IMR-90 (cell line): ENCODE results near the gene CDK14. TPM values are rescaled to one million over a fixed set of nuclear protein-coding genes. Genes with fewer than 3 reads are reported as not detected.

Experiments
- ATAC-seq: fragments of 200-7000 bp; cut with Tn5 transposase; 2 replicates; pipeline ENCODE4 v1.9.1; 2020; ENCODE audit warnings: low read depth, mild to moderate bottlenecking, moderate library complexity
- BruUV-seq: library from RNA; stranded (reverse); fragments of 400-500 nt; replicated peaks from 2 replicates; lab custom pipeline; 2021; lab: Mats Ljungman, UMichigan
- CTCF ChIA-PET: fragments of 300-600 bp; formaldehyde crosslinking; extraction: SDS; loops from one replicate; lab custom pipeline; 2021; ENCODE audit warnings: antibody characterized with exemption; lab: Yijun Ruan, JAX
- POLR2A ChIA-PET: fragments of 300-600 bp; sonication (Branson Sonifier 250); formaldehyde crosslinking; loops from one replicate; lab custom pipeline; 2022; ENCODE audit warnings: antibody characterized with exemption; ENCODE audit not compliant: unreplicated experiment; lab: Charles Lee
- DNase-seq: peaks from one replicate; pipeline ENCODE4 v3.0.0; 2013
- H2AFZ ChIP-seq: replicated peaks from 2 replicates; pipeline ENCODE3; 2013; ENCODE audit warnings: low read length, mild to moderate bottlenecking; ENCODE audit not compliant: poor library complexity
- H2AK5ac ChIP-seq: 2 replicates; pipeline ENCODE4 v1.6.1; 2013; ENCODE audit warnings: low read depth, low read length, inconsistent platforms
- H2AK9ac ChIP-seq: replicated peaks from 2 replicates; pipeline ENCODE3; 2013; ENCODE audit warnings: mild to moderate bottlenecking, low read depth, low read length, moderate library complexity; ENCODE audit not compliant: poor library complexity
- H2BK120ac ChIP-seq: 2 replicates; pipeline ENCODE4 v1.6.1; 2013; ENCODE audit warnings: low read depth, low read length, inconsistent platforms
- H2BK15ac ChIP-seq: 3 replicates; pipeline ENCODE4 v1.6.1; 2013; ENCODE audit warnings: low read depth, low read length, inconsistent platforms
- H2BK20ac ChIP-seq: 2 replicates; pipeline ENCODE4 v1.6.1; 2013; ENCODE audit warnings: low read depth, mild to moderate bottlenecking, inconsistent platforms, low read length, moderate library complexity
- H2BK5ac ChIP-seq: 2 replicates; pipeline ENCODE4 v1.6.1; 2013; ENCODE audit warnings: mild to moderate bottlenecking, low read depth, low read length, inconsistent platforms; ENCODE audit not compliant: poor library complexity, severe bottlenecking
- H3K14ac ChIP-seq: replicated peaks from 2 replicates; pipeline ENCODE4 v1.6.1; 2013; ENCODE audit warnings: low read depth, low read length, inconsistent platforms
- H3K18ac ChIP-seq: 2 replicates; pipeline ENCODE4 v1.6.1; 2013; ENCODE audit warnings: low read depth, low read length, control low read depth
- H3K23ac ChIP-seq: 2 replicates; pipeline ENCODE4 v1.6.1; 2013; ENCODE audit warnings: low read depth, low read length, inconsistent platforms
- H3K27ac ChIP-seq: 2 replicates; pipeline ENCODE4 v1.5.1; 2013; ENCODE audit warnings: mild to moderate bottlenecking, control low read depth, low read length; ENCODE audit not compliant: insufficient read depth
- H3K27me3 ChIP-seq: 2 replicates; pipeline ENCODE4 v1.6.1; 2013; ENCODE audit warnings: low read length; ENCODE audit not compliant: control insufficient read depth, insufficient read depth
- H3K36me3 ChIP-seq: 2 replicates; pipeline ENCODE4 v1.6.1; 2013; ENCODE audit warnings: low read length, mixed read lengths; ENCODE audit not compliant: control insufficient read depth, insufficient read depth
- H3K4ac ChIP-seq: 2 replicates; pipeline ENCODE4 v1.6.1; 2013; ENCODE audit warnings: low read depth, low read length, inconsistent platforms
- H3K4me1 ChIP-seq: 2 replicates; pipeline ENCODE4 v1.6.1; 2013; ENCODE audit warnings: low read length, mixed read lengths; ENCODE audit not compliant: control insufficient read depth, insufficient read depth
- H3K4me2 ChIP-seq: 2 replicates; pipeline ENCODE4 v1.6.1; 2013; ENCODE audit warnings: low read depth, mild to moderate bottlenecking, control low read depth, low read length, moderate library complexity
- H3K4me3 ChIP-seq: 2 replicates; pipeline ENCODE4 v1.5.1; 2013; ENCODE audit warnings: low read depth, mild to moderate bottlenecking, control low read depth, low read length, moderate library complexity; ENCODE audit not compliant: insufficient read depth
- H3K56ac ChIP-seq: 2 replicates; pipeline ENCODE4 v1.6.1; 2013; ENCODE audit warnings: low read length, inconsistent platforms; ENCODE audit not compliant: insufficient read depth; ENCODE audit errors: extremely low read depth
- H3K79me1 ChIP-seq, 2 experiments: 2 replicates each; pipeline ENCODE4 v1.6.1; 2013; ENCODE audit warnings: low read length in 2 of 2, inconsistent platforms in 1 of 2, low read depth in 1 of 2
- H3K9ac ChIP-seq: 2 replicates; pipeline ENCODE4 v1.6.1; 2013; ENCODE audit warnings: low read depth, low read length, control low read depth
- H3K9me1 ChIP-seq: 2 replicates; pipeline ENCODE4 v1.6.1; 2013; ENCODE audit warnings: low read length, inconsistent platforms; ENCODE audit not compliant: insufficient read depth
- H3K9me3 ChIP-seq: 2 replicates; pipeline ENCODE4 v1.6.1; 2013; ENCODE audit warnings: low read length; ENCODE audit not compliant: control insufficient read depth, insufficient read depth
- H4K20me1 ChIP-seq: 2 replicates; pipeline ENCODE4 v1.6.1; 2013; ENCODE audit warnings: low read length, inconsistent platforms; ENCODE audit not compliant: insufficient read depth
- H4K5ac ChIP-seq: 2 replicates; pipeline ENCODE4 v1.6.1; 2013; ENCODE audit warnings: mild to moderate bottlenecking, low read depth, low read length, control low read depth
- H4K8ac ChIP-seq, 2 experiments: 2 replicates each; pipeline ENCODE4 v1.6.1; 2013; ENCODE audit warnings: low read depth in 2 of 2, low read length in 2 of 2, control low read depth in 1 of 2, inconsistent platforms in 1 of 2
- H4K91ac ChIP-seq: 2 replicates; pipeline ENCODE4 v1.6.1; 2013; ENCODE audit warnings: low read depth, low read length, inconsistent platforms; ENCODE audit not compliant: insufficient read depth
- CEBPB ChIP-seq: IDR thresholded peaks from 2 replicates; pipeline ENCODE4 v1.6.1; 2012; ENCODE audit warnings: low read depth, low read length, improper control_type of control experiment
- RAD21 ChIP-seq: IDR thresholded peaks from 2 replicates; pipeline ENCODE4 v1.6.1; 2012; ENCODE audit warnings: low read length, improper control_type of control experiment
- RFX5 ChIP-seq: IDR thresholded peaks from 2 replicates; pipeline ENCODE4 v1.8.0; 2012; ENCODE audit warnings: low read depth, mild to moderate bottlenecking, low read length, moderate library complexity
- WGBS, 2 experiments: methylation state at CpG; one replicate each; pipeline versions ENCODE4 v1.1.5 to v1.1.7; 2013; ENCODE audit warnings: missing lambda C conversion rate in 2 of 2; ENCODE audit not compliant: insufficient read length in 1 of 2; ENCODE audit errors: extremely low coverage in 2 of 2; 5-methylcytosine and 5-hydroxymethylcytosine counted together
- dilution Hi-C: fragments of 300-500 bp; cut with HindIII; formaldehyde crosslinking; loops from one replicate; pipeline ENCODE4 v1.14.3; 2018; ENCODE audit warnings: low sequenced_read_pairs; ENCODE audit not compliant: unreplicated experiment
- in situ Hi-C: fragments of 300-500 bp; cut with MboI; formaldehyde crosslinking; loops from 3 replicates; pipeline ENCODE4 v1.14.3; 2019; ENCODE audit warnings: low sequenced_read_pairs, inconsistent platforms, mixed read lengths
- intact Hi-C: fragments of 100-400 bp; cut with micrococcal nuclease; formaldehyde crosslinking; loops from 2 replicates; pipeline ENCODE4 v1.10.0; 2022
- polyA plus RNA-seq, 3 experiments: library from polyadenylated mRNA; depleted of rRNA; stranded (reverse); fragments of >200 nt; gene quantifications; 2 replicates each; pipeline ENCODE4 v1.2.3, GENCODE V29; 2012; ENCODE audit warnings: low replicate concordance in 1 of 3
- total RNA-seq: library from RNA; depleted of rRNA; stranded (reverse); fragments of >200 nt; gene quantifications from 2 replicates; pipeline ENCODE4 v1.2.3, GENCODE V29; 2012
- TF ChIP-seq, protein P1 (sequence below): fragments of 150-350 bp; IDR thresholded peaks from 2 replicates; pipeline ENCODE4 v1.6.1; 2017; ENCODE audit warnings: mild to moderate bottlenecking, antibody characterized with exemption, low read length, low read depth

The CDK14 gene
- total and polyA plus RNA-seq, 2 of the 4 experiments (the other 2 are of a cell fraction): 10.1 to 29.6 TPM

DNA sequence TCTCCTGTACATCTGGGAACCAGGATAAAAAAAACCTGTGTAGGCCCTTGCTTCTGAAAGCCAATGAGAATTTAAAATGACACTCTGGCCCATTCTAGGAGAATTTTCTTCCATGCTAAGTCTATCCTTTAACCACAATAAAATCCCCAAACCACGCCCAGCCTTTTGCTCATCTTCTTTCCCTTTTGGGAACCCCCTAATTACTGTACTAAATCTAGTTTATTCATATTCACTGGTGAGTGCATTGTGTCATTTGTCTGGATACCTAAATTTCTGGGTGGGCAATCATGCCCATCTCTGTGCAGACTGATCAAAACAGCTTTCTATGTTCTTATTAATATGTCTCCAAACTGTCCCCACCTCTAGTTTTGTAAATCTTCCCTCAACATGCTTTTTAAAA, 11.7 kb upstream of the CDK14 start:
- Histone ChIP-seq H3K4me1 (peaks cover 2% of the 10 kb centered on the region; the same call in 1 of the 2 replicates), H2BK20ac (no peak overlapping the region), H3K4ac (no peak overlapping the region), H3K27ac (no peak overlapping the region), H3K23ac (no peak overlapping the region), H4K5ac (no peak overlapping the region), H4K20me1 (no peaks in the 10 kb centered on the region), H2BK15ac (no peak overlapping the region), H3K56ac (no peak overlapping the region), H3K14ac (no peak overlapping the region), H2AK5ac (no peak overlapping the region), H2BK120ac (no peak overlapping the region), H4K91ac (no peak overlapping the region), H3K9ac (no peak overlapping the region), H2AFZ (no peak overlapping the region), H3K9me1 (peaks cover 3% of the 10 kb centered on the region; the same call in 1 of the 2 replicates), H2BK5ac (no peak overlapping the region), H3K4me2 (no peak overlapping the region), H3K79me1 (no peaks in the 10 kb centered on the region), H3K18ac (no peak overlapping the region), H4K8ac (no peak overlapping the region), H3K4me3 (no peak overlapping the region), H3K9me3 (no peaks in the 10 kb centered on the region), H3K27me3 (no peaks in the 10 kb centered on the region), H2AK9ac (no peak overlapping the region), H3K36me3 (no peaks in the 10 kb centered on the region)
- intact Hi-C loops (no loop called here), dilution Hi-C loops (no loop called here), in situ Hi-C loops (no loop called here)
- TF ChIP-seq RFX5: no peak
- no peak for TF ChIP-seq RAD21
- no peak for TF ChIP-seq CEBPB
- TF ChIP-seq, protein P1, sequence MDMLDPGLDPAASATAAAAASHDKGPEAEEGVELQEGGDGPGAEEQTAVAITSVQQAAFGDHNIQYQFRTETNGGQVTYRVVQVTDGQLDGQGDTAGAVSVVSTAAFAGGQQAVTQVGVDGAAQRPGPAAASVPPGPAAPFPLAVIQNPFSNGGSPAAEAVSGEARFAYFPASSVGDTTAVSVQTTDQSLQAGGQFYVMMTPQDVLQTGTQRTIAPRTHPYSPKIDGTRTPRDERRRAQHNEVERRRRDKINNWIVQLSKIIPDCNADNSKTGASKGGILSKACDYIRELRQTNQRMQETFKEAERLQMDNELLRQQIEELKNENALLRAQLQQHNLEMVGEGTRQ: no peak
- BruUV-seq: no TSS peak
- ATAC-seq: no peak
- CTCF ChIA-PET: interaction anchor here (0.6 to 1.2 kb wide), 2 partner anchors 12 kb away, joined by 3 to 4 read pairs; partner anchors contain the start of gene CDK14
- WGBS, 2 experiments: no CpG with 5 or more reads among the region's 1 CpG
- DNase-seq: no peak
- POLR2A ChIA-PET: no interaction called here
